NCI-H2196 (cell line): Measurements from ENCODE around the gene C2orf92.
"Not testable (repeated sequence)": the region's sequence is repeated elsewhere in the genome, so short reads cannot be mapped to it uniquely, and the experiment has no call there.

Experiments
- DNase-seq: peaks from one replicate; lab custom pipeline; 2025; ENCODE audit not compliant: unreplicated experiment; lab: John Stamatoyannopoulos, UW

Gene C2orf92

DNA sequence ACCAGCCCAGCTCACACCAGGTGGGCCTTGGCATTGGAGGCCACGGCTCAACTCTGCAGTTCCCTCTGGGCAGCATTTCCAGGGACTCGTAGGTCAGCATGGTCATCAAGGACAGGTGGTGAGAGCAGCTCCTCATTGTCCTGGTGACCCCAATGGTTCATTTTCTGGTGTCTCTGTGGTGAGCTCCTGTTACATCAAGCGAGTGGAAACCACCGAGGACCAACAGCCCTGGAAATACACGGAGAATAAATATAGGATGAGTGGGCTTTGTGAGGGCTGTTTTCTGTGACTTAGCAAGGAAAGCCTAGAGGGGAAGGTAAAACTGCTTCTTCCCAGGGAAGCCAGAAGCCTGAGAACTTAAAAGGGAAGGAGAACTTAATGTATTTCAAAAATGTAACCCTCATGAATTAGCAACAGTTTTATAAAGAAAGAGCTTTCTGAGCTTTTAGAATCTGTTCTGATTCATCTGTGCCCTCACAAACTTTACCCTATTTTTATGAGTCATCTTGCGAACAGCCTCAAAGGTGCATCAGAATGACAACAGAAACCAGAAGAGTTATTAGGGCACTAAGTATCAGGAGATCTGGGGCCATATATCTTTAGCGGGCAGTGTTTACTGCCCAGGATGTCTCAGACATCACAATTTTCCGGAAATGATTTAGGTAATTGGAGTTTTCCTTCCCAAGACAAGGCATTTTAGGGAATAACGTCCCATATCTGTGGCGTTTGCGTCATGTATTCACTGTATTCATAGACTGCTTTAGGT is 18.7 kb downstream of the C2orf92 start:
- DNase-seq, result no peak

- no peak for DNase-seq
Measured at GRCh38 chr2:97691166-97691565, 21.7 kb downstream of the C2orf92 start.

- no peak for DNase-seq
Measured at GRCh38 chr2:97693476-97693875, 24.0 kb downstream of the C2orf92 start.

- DNase-seq, result no peak
Measured at GRCh38 chr2:97695744-97696143, 26.2 kb downstream of the C2orf92 start.

DNA sequence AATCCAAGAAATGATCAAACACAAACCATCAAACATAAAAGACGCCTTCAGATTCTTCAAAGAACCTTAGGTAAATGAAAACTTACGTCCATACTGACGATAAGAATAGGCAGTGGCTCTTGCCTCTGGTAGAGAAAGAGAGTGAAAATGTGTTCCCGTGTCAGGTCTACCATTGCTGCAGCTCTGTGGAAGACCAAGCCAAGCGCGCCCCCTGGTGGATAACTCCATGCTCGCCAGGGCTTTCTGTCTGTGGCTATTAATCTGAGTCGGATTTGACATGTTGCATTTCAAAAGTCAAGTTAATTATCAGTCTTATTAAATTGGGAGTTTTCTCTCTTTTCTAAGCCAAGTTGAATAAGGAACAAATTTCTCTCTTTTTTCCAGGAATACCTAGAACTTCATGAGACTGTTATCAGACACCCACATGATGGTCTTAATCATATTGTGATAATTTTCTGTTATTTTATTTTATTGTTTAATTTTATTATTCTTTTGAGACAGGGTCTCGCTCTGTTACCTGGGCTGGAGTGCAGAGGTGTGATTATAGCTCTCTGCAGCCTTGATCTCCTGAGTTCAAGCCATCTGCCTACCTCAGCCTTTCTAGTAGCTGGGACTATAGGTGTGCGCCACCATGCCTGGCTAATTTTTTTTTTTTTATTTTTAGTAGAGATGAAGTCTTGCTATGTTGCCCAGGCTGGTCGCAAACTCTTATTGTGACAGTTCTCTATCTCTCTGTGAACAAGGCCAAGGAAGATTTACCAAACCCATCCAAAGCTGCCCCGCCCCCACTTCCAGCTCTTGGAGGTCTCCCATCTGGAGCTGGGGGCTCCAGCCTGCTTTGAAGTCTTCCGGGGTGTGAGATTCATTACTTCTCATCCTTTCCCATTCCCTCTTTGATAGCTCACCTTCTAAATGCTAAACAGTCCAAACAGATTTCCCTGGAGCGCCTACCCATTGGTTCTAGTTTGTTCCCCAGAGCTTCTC is 28.0 kb downstream of the C2orf92 start:
- DNase-seq, result peak; percentile 87

DNA sequence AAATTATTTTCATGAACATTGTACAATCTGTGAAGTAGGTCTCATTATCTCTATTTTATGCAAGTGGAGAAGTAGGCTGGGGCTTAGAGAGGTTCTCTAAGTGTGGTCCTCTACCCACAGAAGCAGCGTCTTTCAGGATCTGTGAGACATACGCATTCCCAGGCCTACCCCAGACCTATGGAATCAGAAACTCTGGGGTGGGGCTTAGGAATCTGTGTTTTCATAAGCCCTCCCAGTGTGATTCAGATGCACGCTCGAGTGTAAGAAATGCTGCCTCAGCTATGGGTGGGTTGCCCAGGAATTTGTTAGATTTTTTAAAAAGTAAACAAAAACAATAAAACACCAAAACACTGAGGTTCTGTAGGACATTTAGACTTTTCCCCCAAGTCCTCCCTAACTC is 29.0 kb downstream of the C2orf92 start:
- no peak for DNase-seq

DNA sequence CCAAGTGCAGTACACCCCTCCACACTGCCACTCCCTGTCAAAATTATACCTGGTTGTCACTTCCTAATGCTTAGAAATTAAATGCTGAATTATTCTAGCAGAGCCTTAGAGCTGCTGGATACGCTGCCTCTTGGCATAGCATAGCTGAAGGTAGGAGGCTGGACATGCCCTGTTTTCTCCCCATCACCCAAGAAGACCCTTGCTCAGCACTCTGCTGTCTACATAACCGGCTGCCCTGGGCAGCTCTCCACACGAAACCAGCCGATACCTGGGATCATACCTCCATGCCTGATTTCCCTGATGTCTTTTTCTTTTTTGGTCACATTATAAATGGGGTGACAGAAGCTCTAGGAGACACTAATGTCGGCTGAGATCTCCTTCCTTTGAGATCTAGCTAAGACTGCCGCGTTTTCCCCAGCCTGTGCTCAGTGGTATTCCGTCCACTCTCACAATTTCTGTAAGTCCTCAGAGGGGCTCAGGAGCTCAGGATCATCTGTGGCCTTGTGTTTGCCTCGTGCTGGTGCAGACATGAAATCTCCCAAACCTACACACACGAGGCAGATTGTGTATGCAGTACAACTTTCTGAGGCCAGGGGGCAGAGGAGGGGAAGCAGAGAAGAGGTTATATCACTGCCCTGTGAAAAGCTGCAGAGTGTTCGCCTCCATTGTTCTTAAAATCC is 30.4 kb downstream of the C2orf92 start:
- peak; percentile 62 for DNase-seq

- DNase-seq, result no peak
Measured at GRCh38 chr2:97701186-97701585, 31.7 kb downstream of the C2orf92 start.

GRCh38 chr2:97701851-97702465 is 32.4 kb downstream of the C2orf92 start:
- DNase-seq, result no peak

- no peak for DNase-seq
Measured at GRCh38 chr2:97702731-97703470, 33.4 kb downstream of the C2orf92 start.

DNA sequence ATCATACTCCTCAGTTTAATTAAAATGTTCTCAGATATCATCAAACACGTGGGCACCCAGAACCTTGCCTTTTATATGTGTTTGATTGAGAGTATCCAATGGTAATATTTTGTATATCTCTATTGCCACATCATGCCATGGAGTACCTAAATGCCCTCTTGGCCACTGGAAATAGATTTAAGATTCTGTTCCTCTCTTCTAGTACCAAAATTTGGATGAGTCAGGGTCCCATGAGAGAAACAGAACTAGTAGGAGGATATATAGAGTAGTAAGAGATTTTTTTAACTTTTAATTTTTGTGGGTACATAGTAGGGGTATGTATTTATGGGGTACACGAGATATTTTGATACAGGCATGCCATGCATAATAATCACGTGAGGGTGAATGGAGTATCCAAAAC is 34.2 kb downstream of the C2orf92 start:
- no peak for DNase-seq

- no peak for DNase-seq
Measured at GRCh38 chr2:97704989-97705388, 35.5 kb downstream of the C2orf92 start.

DNA sequence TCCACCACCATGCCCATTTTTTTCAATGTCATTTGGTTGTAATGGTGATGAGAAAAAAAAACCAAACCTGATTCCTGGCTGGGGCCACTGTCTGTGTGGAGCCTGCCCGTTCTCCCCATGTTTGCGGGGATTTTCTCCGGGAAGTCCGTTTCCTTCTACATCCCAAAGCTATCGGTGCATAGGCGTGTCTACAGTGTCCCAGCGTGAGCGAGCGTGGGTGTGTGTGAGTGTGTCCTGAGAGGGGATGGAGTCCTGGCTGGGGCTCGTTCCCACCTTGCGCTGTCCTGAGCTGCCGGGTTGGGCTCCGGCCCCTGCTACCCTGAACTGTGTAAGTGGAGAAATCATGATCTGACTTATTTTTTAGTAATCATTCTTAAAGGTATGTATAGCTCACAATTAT is 36.6 kb downstream of the C2orf92 start:
- DNase-seq, result no peak

DNA sequence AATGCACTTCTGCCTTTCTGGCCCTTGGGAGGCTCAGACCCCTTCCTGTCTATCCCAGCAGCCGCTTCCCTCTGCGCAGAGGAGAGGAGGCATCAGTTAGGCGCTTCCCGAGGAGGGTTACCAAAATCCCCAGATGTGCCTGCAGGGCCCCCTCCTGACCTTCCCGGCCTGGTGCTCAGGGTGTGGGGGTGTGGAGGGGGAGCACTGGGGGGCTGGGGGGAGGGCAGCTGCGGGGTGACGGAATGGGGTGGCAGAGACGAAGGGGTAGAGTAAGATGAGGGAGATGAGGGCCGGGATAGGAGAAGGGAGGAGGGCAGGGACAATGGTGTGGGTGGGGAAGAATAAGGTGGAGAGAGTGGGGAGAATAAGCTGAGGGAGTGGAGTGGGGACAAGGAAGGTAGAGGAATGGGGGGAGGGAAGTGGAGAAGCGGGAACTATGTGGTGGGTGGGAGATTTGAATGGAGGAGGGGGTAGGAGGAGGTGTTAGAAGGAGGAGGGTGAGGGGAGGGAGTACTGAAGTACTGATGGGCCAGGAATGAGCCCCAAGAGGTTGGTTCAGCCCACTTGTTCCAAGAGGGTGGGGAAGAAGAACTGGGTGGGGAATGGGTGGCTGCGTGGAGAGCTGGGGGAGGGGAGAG is 37.3 kb downstream of the C2orf92 start:
- DNase-seq, result no peak

- no peak for DNase-seq
Measured at GRCh38 chr2:97707362-97708047, 38.0 kb downstream of the C2orf92 start.

DNA sequence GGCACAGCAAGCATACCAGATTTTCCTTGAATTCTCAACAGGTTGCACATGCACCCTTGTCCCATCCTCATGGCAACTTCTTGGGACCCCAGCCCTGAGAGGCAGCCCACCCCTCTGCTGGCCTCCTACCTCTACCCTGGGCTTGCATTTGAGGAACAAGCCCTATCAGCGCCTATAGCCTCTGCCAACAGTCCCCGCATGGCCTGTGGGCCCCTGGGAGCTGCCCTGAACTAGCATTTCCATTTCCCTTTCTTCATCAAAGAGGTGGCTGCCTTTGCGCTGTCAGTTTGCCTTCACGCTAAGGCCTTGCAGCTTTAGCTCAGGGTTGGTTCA is 38.5 kb downstream of the C2orf92 start:
- DNase-seq, result no peak

GRCh38 chr2:97708608-97709007 is 39.1 kb downstream of the C2orf92 start:
- DNase-seq, result no peak

DNA sequence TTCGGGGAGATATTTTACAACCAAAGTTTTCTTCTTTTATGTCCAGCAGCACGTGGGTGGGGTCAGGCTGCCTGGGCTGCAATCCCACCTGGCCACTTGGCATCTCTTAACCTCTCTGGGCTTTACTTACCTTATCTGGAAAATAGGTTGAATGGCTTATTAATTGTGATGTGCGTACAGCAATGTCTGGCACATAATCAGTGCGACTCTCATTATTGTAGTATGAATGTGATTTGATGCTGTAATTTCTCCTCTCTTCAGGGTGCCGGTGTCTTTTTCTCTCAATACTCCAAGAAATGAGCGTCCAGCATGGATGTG is 41.8 kb downstream of the C2orf92 start:
- DNase-seq, result no peak

DNA sequence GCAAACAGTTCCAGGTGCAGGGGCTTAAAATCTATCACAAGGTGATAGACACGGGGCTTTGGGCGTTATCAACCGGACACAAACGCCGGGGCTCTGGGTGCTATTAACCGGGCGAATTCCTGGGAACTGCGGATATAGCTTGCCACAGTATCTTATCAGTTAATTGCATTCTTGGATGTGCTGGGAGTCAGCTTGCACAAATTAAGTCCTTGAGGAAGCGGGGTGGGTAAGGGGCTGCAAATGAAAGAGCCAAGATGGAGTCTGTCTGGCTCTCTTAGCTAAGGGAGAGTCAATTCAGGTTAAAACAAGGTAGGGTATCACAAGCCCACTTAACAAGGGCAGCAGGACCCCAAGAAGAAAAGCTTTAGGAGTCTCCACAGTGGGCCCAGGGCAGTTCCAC is 42.7 kb downstream of the C2orf92 start:
- not testable (repeated sequence) for DNase-seq
